Left lung (tissue), 10 donors: ENCODE data around the gene DSCAML1. TPM values are rescaled to one million over a fixed set of nuclear protein-coding genes. Genes with fewer than 3 reads are reported as not detected.

Source experiments
- ATAC-seq: fragments of 200-7000 bp; cut with Tn5 transposase; one replicate; pipeline ENCODE4 v1.9.1; 2020; ENCODE audit warnings: moderate library complexity
- DNase-seq, 4 donors: peaks; one replicate each; pipeline ENCODE4 v3.0.0-alpha.2; 2013 to 2020
- H3K27ac ChIP-seq, 2 donors: fragments of 200-600 bp; sonication (generic) in 1 of 2; one replicate each; pipeline versions ENCODE4 v1.5.0 to v1.8.0; 2020 to 2021
- H3K27me3 ChIP-seq, 2 donors: fragments of 200-600 bp; sonication (generic) in 1 of 2; one replicate each; pipeline versions ENCODE4 v1.5.0 to v1.8.0; 2020 to 2021
- H3K36me3 ChIP-seq, 2 donors: fragments of 200-600 bp; sonication (generic) in 1 of 2; one replicate each; pipeline versions ENCODE4 v1.5.0 to v1.8.0; 2020 to 2021
- H3K4me1 ChIP-seq, 2 donors: fragments of 200-600 bp; one replicate each; pipeline ENCODE4 v1.8.0; 2021
- H3K4me3 ChIP-seq, 2 donors: fragments of 200-600 bp; sonication (generic) in 1 of 2; one replicate each; pipeline versions ENCODE4 v1.5.0 to v1.8.0; 2020 to 2021; ENCODE audit warnings: mild to moderate bottlenecking in 1 of 2
- H3K9me3 ChIP-seq, 2 donors: fragments of 200-600 bp; sonication (generic) in 1 of 2; one replicate each; pipeline versions ENCODE4 v1.5.0 to v1.8.0; 2020 to 2021
- intact Hi-C, 2 donors: fragments of 100-400 bp; cut with DNase I; formaldehyde crosslinking; loops; one replicate each; pipeline versions ENCODE4 v1.11.2 to v1.14.2; 2022
- polyA plus RNA-seq, 6 donors: library from polyadenylated mRNA; unstranded; fragments of 120-200 nt; gene quantifications; one replicate each; pipeline ENCODE4 v1.2.1, GENCODE V29; 2013; ENCODE audit not compliant: insufficient read length in 6 of 6
- total RNA-seq, 2 donors: library from RNA; stranded (reverse); fragmentation: NEBNext Ultra II Directional; extraction: Animal tissue kit (Norgen Biotek cat#: 25700); gene quantifications; one replicate each; pipeline ENCODE4 v1.2.1, GENCODE V29; 2021
- TF ChIP-seq, protein P1 (sequence below), 2 donors: fragments of 200-600 bp; sonication (generic) in 1 of 2; IDR thresholded peaks; one replicate each; pipeline versions ENCODE4 v1.5.0 to v1.8.0; 2021; ENCODE audit warnings: antibody characterized with exemption in 2 of 2
- donor health status: DM: no; HTN: yes; CAD: no.
- donor health status: DM: no; HTN: no; CAD: no.

DSCAML1 gene
- total and polyA plus RNA-seq, 8 donors, result 0.35 to 1.8 (median 1.2) TPM

DNA sequence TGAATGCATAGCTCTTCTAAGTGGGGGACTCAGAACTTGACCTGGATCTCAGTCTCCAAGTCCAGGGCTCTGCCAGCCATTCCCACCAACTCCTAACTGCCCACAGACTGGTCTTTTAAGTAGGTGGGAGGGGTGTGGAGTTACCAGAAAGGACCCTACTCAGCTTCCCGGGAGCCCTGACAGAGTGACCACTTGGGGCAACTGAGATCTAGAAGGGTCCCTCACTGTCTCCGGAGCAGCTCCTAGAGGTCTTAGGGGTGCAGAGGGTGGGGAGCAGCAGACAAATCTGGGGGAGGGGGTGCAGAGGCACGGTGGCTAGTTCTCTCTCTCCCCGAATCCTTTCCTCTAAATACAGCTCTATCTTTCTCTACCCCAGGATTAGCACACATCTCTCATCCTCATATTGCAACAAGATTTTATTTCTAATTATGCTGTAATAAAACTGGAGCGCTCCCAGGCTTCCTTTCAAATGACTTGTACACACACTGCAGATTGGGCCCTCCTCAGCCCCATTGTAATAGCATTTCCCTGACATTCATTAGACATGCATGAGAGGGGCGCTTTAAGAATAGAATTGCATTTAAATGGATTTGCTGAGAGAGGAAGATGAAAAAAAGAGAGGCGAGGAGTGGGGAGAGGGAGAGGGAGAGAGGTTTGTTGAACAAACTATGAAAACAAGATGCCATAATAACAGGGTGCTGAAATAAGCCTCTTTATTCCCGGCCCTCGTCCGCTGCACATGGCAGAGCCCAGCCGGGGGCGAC is 250.4 kb downstream of the DSCAML1 start:
- Histone ChIP-seq H3K36me3 (no peaks in the 10 kb centered on the region), H3K4me3 (no peak overlapping the region), H3K9me3 (no peaks in the 10 kb centered on the region), H3K27me3 (no peaks in the 10 kb centered on the region), H3K27ac (no peak overlapping the region), H3K4me1 (no peaks in the 10 kb centered on the region)
- DNase-seq (no peak), ATAC-seq (no peak)
- intact Hi-C loops, result no loop called here
- TF ChIP-seq, protein P1, sequence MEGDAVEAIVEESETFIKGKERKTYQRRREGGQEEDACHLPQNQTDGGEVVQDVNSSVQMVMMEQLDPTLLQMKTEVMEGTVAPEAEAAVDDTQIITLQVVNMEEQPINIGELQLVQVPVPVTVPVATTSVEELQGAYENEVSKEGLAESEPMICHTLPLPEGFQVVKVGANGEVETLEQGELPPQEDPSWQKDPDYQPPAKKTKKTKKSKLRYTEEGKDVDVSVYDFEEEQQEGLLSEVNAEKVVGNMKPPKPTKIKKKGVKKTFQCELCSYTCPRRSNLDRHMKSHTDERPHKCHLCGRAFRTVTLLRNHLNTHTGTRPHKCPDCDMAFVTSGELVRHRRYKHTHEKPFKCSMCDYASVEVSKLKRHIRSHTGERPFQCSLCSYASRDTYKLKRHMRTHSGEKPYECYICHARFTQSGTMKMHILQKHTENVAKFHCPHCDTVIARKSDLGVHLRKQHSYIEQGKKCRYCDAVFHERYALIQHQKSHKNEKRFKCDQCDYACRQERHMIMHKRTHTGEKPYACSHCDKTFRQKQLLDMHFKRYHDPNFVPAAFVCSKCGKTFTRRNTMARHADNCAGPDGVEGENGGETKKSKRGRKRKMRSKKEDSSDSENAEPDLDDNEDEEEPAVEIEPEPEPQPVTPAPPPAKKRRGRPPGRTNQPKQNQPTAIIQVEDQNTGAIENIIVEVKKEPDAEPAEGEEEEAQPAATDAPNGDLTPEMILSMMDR (IDR thresholded peaks at IDR 0.05), result no peak

DNA sequence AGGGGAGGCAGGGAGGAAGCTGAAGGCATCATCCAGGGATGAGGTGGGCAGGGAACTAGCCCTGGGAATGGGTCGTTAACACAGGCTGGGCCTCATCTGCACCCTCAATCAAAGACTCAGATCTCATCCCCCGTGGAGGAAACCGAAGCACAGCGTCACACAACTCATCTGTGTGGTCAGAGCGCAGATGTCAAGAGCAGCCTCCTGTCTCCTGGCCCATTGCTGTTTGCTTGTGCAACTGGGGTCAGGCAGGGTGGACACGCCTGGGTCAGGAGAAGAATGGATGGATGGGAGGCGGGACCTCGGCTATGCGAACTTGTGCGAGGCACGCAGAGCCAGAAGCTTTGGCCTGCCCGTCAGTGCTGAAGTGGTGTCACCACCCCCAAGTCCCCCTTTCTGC is 251.3 kb downstream of the DSCAML1 start:
- H3K4me3 ChIP-seq, result no peak overlapping the region
- no peaks in the 10 kb centered on the region for H3K36me3 ChIP-seq
- peak in 1 of 4 donors; percentile 63 for DNase-seq
- no peak overlapping the region for H3K27ac ChIP-seq
- TF ChIP-seq, protein P1 (IDR thresholded peaks at IDR 0.05), result no peak
- no peaks in the 10 kb centered on the region for H3K27me3 ChIP-seq
- H3K4me1 ChIP-seq, result no peaks in the 10 kb centered on the region
- ATAC-seq, result no peak
- intact Hi-C loops, result no loop called here
- no peaks in the 10 kb centered on the region for H3K9me3 ChIP-seq

DNA sequence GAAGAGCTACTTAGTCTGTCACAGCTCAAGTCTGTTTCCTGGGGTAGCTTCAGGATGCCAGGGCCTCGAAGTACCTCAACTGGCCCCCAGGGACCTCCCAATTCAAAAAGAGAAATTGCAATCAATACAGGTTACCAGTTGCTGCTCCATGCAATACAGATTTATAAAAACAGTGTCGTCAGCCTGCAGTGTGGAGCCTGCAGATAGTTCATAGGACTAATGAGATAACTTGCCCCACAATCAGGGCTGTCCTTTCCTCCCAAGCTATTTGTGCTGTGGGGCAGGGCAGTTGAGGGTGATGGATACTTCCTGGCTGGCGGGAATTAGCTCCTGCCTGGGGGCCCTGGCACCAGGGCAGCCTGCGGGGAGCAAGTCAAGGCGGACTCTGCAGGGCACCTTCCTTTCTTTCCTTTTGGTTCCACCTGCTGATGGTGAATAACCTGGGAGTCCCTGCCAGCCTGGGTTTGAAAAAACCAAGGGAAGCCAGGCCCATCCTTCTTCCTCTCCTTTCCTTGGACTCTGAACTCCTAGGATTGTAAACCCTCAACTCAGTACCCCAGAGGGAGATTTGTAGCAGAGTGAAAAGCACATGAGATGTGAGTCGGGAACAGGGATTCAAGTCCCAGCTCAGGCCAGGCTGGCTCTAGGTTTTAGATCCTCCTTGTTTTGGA is 252.8 kb downstream of the DSCAML1 start:
- ATAC-seq, result no peak
- peak in 1 of 4 donors; percentile 41 for DNase-seq
- Histone ChIP-seq H3K9me3 (no peaks in the 10 kb centered on the region), H3K27me3 (no peaks in the 10 kb centered on the region), H3K4me3 (no peak overlapping the region), H3K27ac (no peak overlapping the region), H3K4me1 (no peaks in the 10 kb centered on the region), H3K36me3 (no peaks in the 10 kb centered on the region)
- TF ChIP-seq, protein P1 (IDR thresholded peaks at IDR 0.05), result no peak
- intact Hi-C loops, result no loop called here

DNA sequence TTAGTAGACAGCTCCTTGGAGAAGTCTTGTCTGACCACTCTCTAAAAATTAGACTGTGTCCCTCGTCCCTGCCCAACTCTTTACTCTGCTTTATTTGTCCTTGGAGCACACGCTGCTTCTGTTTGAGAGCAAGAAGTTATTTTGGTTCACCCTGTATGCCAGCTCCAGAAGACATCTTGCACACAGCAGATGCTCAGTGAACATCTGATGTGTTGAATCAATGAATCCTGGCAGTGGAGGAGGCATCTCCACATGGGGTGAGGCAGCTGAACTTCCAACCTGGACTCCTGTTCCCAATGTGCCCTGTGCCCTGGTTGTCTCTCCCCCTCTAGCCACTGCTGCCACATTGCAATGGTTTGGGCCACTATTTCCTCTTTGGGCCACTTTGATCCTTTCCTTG is 255.8 kb downstream of the DSCAML1 start:
- Histone ChIP-seq H3K4me3 (no peak overlapping the region), H3K4me1 (no peaks in the 10 kb centered on the region), H3K27ac (no peak overlapping the region), H3K36me3 (no peaks in the 10 kb centered on the region), H3K9me3 (no peaks in the 10 kb centered on the region), H3K27me3 (no peaks in the 10 kb centered on the region)
- intact Hi-C loops, result no loop called here
- ATAC-seq, result no peak
- TF ChIP-seq, protein P1 (IDR thresholded peaks at IDR 0.05), result no peak
- DNase-seq, result no peak
